ENCODE results near the gene CTRB1. TPM values are rescaled to one million over a fixed set of nuclear protein-coding genes. Genes with fewer than 3 reads are reported as not detected.
"Not testable (repeated sequence)": the region's sequence is repeated elsewhere in the genome, so short reads cannot be mapped to it uniquely, and the experiment has no call there.

The CTRB1 gene
- total RNA-seq, 4 donors from 2014 or later: not detected

DNA sequence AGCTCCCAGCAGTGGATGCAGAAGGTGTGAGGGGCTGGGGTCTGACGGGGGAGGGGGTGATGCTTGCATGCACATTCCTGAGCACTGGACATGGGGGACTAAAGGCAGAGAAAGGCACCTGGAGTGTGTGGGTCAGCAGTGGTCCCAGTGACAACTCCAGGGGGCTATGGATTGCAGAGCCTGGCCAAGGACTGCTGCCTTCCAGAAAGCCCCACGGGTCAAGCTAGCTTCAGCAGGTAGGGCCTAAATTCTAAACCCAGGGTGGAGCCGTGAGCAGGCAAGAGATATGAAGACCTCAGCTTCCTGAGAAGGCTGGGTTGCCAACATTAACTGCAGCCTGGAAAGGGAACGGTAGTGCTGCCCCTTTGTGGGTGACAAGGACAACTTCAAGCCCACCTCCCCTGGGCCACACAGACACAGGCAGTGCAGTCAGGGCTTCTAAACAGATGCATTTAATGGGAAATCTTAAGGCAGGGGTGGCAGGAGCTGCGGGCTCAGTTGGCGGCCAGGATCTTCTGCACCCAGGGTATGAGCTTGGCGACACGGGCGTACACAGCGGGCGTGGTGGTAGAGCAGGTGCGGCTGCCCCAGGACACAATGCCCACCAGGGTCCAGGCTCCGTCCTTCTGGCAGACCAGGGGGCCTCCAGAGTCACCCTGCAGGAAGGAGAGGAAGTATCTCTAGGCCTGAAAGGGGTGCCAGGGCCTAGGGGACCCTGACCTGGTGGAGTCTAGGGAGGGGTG, 14.9 kb upstream of the CTRB1 start:
- H3K27ac ChIP-seq: no peak overlapping the region
- H3K4me3 ChIP-seq: no peak overlapping the region
- no peak for DNase-seq
- H3K9me3 ChIP-seq: no peaks in the 10 kb centered on the region
- peaks cover 0 to 9% (median 0%) of the 10 kb centered on the region in 3 donors for H3K4me1 ChIP-seq
- intact Hi-C loops (cut with DNase I): loop anchor here (10.0 kb wide), 1 partner anchor 181 kb away; no protein-coding TSS in a partner anchor
- WGBS, 2 donors: 63 to 75% methylated on average over 4 to 5 of the region's 13 CpGs
- H3K36me3 ChIP-seq: no peaks in the 10 kb centered on the region
- peaks cover 0 to 28% (median 0%) of the 10 kb centered on the region in 4 donors for H3K27me3 ChIP-seq
- TF ChIP-seq POLR2A (IDR thresholded peaks at IDR 0.05): no peak
- TF ChIP-seq, protein P1, sequence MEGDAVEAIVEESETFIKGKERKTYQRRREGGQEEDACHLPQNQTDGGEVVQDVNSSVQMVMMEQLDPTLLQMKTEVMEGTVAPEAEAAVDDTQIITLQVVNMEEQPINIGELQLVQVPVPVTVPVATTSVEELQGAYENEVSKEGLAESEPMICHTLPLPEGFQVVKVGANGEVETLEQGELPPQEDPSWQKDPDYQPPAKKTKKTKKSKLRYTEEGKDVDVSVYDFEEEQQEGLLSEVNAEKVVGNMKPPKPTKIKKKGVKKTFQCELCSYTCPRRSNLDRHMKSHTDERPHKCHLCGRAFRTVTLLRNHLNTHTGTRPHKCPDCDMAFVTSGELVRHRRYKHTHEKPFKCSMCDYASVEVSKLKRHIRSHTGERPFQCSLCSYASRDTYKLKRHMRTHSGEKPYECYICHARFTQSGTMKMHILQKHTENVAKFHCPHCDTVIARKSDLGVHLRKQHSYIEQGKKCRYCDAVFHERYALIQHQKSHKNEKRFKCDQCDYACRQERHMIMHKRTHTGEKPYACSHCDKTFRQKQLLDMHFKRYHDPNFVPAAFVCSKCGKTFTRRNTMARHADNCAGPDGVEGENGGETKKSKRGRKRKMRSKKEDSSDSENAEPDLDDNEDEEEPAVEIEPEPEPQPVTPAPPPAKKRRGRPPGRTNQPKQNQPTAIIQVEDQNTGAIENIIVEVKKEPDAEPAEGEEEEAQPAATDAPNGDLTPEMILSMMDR (IDR thresholded peaks at IDR 0.05): no peak

DNA sequence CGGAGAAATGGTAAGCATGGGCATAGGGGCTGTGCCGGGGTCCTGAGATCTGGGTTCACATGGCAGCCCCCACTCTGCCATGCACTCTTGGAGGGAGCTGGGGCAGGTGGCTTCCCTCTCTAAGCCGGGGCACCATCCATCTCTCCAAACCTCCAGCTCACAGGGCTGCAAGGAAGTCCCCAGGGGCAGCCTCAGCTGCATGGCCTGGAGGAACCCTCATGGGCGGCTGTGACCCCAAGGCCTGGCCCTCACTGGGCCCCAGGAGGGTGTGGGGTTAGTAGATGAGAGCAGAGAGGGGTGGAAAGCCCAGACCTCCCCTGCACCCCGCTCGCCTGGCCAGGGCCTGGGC, 14.4 kb upstream of the CTRB1 start:
- H3K4me1 ChIP-seq: peaks cover 0 to 5% (median 0%) of the 10 kb centered on the region in 3 donors
- no peaks in the 10 kb centered on the region for H3K9me3 ChIP-seq
- no peaks in the 10 kb centered on the region for H3K36me3 ChIP-seq
- H3K27me3 ChIP-seq: peaks cover 0 to 28% (median 0%) of the 10 kb centered on the region in 4 donors
- no peak overlapping the region for H3K27ac ChIP-seq
- TF ChIP-seq POLR2A (IDR thresholded peaks at IDR 0.05): no peak
- TF ChIP-seq, protein P1 (IDR thresholded peaks at IDR 0.05): no peak
- no peak overlapping the region for H3K4me3 ChIP-seq
- no peak for DNase-seq
- intact Hi-C loops (cut with DNase I): loop anchor here (10.0 kb wide), 1 partner anchor 180 kb away; no protein-coding TSS in a partner anchor
- 100% methylated on average over 2 of the region's 6 CpGs; no CpG with 5 or more reads in 1 of the 2 donors for WGBS, 2 donors

DNA sequence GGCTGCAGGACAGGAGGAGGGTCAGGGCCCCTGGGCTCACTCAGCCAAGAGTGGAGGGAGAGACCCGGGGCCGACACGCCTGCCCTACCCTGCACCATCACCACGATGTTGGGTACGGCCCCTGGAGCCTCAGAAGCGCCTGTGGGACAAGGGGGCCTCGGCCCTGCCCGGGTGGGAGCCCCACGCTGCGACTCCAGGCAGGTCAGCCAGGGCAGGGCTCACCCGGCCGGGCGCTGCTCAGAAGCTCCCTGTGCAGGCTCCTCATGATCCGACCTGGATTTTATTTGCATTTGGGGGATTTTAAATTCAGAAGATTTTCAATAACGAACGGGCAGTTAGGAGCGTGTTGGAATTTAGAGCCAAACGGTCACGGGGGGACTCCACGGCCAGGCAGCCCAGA, 13.9 kb upstream of the CTRB1 start:
- H3K4me1 ChIP-seq, H3K4me3 ChIP-seq, DNase-seq, H3K36me3 ChIP-seq, H3K9me3 ChIP-seq, H3K27ac ChIP-seq: not testable (repeated sequence)
- intact Hi-C loops (cut with DNase I): loop anchor here (10.0 kb wide), 1 partner anchor 180 kb away; no protein-coding TSS in a partner anchor
- no CpG with 5 or more reads among the region's 20 CpGs for WGBS, 2 donors
- H3K27me3 ChIP-seq: peaks cover 0 to 24% (median 0%) of the 10 kb centered on the region in 4 donors

DNA sequence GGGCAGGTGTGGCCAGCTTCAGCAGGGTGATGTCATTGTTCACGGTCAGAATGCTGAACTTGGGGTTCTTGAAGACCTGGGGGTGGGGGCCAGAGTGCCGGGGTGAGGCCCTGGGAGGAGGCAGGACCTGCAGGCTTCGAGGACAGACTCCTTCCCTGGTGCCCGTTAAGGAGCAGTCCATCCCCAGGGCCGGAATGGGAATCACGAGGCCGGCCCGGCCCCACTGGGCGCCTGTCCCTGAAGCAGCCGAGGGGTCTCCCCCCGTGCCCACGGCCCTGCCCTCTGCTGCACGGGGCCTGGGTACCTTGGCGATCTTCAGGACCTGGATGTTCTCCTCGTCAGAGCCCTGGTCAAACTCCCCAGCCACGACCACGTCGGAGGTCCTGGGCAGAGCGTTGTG, 13.3 kb upstream of the CTRB1 start:
- not testable (repeated sequence) for H3K9me3 ChIP-seq
- WGBS, 2 donors: no CpG with 5 or more reads among the region's 19 CpGs
- intact Hi-C loops (cut with DNase I): loop anchor here (10.0 kb wide), 1 partner anchor 179 kb away; no protein-coding TSS in a partner anchor

DNA sequence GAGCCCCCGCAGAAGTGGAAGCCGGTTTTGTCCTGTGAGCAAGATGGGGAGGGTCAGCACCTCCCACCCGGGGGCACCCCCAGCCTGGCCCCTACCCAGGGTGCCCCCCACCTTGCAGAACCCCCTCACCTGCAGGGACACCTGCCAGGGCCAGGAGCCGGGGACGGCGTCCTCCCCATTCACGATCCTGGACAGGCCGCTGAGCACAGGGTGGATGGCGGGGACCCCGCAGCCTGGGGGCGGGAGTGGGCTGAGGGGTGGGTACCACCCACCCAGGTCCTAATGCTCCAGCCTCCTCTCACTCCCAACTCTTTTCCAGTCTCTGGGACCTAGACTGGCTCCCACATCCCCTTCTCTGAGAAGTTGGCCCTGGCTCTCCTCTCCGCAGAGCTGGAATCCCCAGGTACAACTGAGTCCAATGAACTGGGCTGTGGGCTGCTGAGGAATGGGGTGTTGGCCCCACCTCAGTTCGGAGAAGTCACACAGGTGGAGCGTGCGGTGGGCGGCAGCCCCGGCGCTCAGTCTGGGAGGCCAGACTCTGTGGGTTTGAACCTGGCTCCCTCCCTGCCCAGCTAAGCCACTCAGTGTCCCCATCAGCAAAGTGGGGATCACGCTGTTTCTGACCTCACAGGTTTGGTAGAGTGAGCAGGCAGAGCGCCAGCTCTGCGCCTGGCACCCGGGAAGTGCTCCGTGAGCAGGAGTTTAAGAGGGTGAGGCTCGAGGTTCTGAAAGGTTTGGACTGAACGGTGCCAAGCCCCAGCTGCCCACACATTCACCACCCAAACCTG, 12.6 kb upstream of the CTRB1 start:
- not testable (repeated sequence) for H3K9me3 ChIP-seq, DNase-seq, H3K27ac ChIP-seq, H3K4me1 ChIP-seq, H3K4me3 ChIP-seq, H3K36me3 ChIP-seq
- intact Hi-C loops (cut with DNase I): loop anchor here (1.0 to 10.0 kb wide), 2 partner anchors 18 to 179 kb away; no protein-coding TSS in a partner anchor
- 83% methylated on average over 2 of the region's 25 CpGs; no CpG with 5 or more reads in 1 of the 2 donors for WGBS, 2 donors
- peaks cover 0 to 16% (median 0%) of the 10 kb centered on the region in 4 donors for H3K27me3 ChIP-seq

More for the DNA sequence above, 13.3 kb upstream of the CTRB1 start:
- not testable (repeated sequence) for DNase-seq, H3K36me3 ChIP-seq, H3K4me1 ChIP-seq, H3K4me3 ChIP-seq, H3K27ac ChIP-seq
- peaks cover 0 to 19% (median 0%) of the 10 kb centered on the region in 4 donors for H3K27me3 ChIP-seq

DNA sequence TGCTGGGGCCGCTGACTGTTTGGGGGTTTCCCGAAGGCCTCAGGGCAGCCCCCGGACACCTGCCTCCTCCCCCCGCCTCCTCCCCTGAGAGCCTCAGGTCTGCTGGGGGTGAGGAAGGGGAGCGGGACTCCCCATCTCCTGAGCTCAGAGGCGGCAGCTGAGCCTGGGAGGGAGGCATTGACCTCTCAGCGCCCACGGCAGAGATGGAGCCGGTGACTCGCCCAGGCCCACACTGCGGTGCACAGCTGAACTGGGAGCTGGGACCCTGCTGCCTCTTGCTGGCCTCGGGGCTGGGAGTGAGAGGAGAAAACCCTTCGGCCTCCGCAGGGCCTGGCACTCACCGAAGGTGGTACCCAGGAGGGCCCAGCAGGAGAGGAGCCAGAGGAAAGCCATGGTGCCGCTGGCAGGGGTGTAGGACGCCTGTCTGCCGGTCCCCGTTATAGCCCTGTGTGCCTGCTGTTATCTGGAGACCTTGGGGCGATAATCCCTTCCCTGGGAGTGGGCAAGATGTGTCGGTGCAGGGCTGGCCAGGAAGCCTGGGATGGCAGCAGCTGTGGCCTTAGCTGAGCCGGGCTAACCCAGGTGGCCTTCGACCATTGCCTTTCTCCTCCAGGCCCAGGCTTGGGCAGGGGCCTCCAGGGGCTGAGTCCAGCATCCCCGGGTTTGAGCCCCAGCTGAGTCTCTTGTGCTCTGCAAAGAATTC, 11.9 kb upstream of the CTRB1 start, which contains the start of gene CTRB2:
Gene CTRB2, minus strand, starts transcription at position 413 of the 703 bp plus-strand sequence. Its CDS starts 20 bp downstream, at position 393.
- TF ChIP-seq, protein P1 (IDR thresholded peaks at IDR 0.05): no peak
- no peak for TF ChIP-seq POLR2A (IDR thresholded peaks at IDR 0.05)
- Histone ChIP-seq H3K4me1 (no peaks in the 10 kb centered on the region), H3K9me3 (no peaks in the 10 kb centered on the region), H3K36me3 (no peaks in the 10 kb centered on the region), H3K27me3 (peaks cover 0 to 16% (median 0%) of the 10 kb centered on the region in 4 donors), H3K4me3 (no peak within 1 kb of the TSS), H3K27ac (no peak within 1 kb of the TSS)
- WGBS, 2 donors: 80% methylated on average over 1 of the region's 24 CpGs; no CpG with 5 or more reads in 1 of the 2 donors
- intact Hi-C loops (cut with DNase I): loop anchor here (1.0 to 10.0 kb wide), 2 partner anchors 17 to 178 kb away; no protein-coding TSS in a partner anchor
- no peak for DNase-seq
